GM19035 (cell line): ENCODE data around the gene TPCN2.

Experiments used
- ATAC-seq: cut with Tn5 transposase; IDR thresholded peaks from one replicate; pipeline ENCODE4 v1.9.1; 2021; ENCODE audit not compliant: unreplicated experiment

TPCN2 gene

DNA sequence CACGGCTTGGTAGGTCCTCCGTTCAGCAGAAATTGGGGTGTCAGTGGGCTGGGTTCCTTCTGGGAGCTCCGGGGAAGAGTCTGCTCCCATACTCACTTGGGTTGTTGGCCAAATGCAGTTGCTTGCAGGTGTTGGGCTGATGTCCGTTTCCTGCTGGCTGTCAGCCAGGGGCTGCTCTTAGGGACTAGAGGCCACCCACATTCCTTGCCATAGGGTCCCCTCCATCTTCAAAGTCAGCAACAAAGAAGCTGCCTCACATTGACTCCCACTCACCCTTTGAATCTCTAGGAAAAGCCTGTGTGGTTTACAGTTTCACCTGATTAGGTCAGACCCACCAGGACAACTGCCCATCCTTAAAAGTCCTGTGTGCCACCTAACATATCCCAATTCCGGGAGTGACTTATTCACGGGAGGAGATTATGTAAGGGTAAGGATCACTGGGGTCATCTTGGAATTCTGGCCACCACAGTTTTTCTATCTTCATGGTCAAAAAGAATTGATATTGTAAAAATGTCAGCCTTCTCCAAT is 43.0 kb downstream of the TPCN2 start:
- ATAC-seq: no peak

- no peak for ATAC-seq
These were observed 43.5 kb downstream of the TPCN2 start for GRCh38 chr11:69092263-69092662.

DNA sequence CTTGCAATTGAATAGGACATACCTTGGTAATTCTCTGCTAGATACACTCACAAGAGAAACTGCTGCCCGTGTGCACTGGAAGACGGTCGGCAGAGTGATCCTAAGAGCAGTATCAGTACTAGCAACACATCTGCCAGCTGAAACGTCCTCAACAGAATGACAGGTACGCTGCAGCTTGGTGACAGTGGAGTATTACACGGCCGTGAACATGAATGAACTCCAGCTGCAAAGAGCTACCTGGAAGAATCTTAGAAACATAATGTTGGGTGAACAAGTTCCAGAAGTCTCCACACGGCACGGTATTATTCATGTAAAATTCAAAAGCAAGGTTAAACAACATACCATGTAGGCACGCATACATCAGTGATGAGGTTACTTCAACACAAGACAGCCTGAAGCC is 44.4 kb downstream of the TPCN2 start:
- ATAC-seq: no peak

GRCh38 chr11:69094111-69094914 is 45.6 kb downstream of the TPCN2 start:
- ATAC-seq: no peak

DNA sequence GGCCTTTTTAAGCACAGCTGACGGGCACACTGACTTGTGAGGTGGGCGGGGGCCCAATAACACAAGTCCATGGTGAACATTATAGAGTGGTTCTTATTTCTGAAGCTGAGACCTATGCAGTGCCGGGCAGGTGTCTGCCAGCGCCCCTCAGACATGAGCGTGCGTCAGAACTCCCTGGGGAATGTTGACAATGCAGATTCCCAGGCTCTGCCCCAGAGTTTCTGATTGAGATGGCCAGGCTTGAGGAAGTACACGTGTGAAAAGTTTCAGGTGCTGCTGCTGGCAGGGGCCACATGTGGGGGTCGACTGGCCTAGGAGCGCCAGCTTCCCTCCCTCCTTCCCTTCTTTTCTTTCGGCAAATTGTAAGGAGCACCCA is 46.2 kb downstream of the TPCN2 start:
- no peak for ATAC-seq

GRCh38 chr11:69095300-69095699 is 46.6 kb downstream of the TPCN2 start:
- no peak for ATAC-seq

- no peak for ATAC-seq
These were observed 47.7 kb downstream of the TPCN2 start for GRCh38 chr11:69096473-69096872.

- ATAC-seq: no peak
These were observed 48.5 kb downstream of the TPCN2 start for GRCh38 chr11:69097263-69097662.

GRCh38 chr11:69099180-69099579 is 50.4 kb downstream of the TPCN2 start:
- ATAC-seq: no peak

DNA sequence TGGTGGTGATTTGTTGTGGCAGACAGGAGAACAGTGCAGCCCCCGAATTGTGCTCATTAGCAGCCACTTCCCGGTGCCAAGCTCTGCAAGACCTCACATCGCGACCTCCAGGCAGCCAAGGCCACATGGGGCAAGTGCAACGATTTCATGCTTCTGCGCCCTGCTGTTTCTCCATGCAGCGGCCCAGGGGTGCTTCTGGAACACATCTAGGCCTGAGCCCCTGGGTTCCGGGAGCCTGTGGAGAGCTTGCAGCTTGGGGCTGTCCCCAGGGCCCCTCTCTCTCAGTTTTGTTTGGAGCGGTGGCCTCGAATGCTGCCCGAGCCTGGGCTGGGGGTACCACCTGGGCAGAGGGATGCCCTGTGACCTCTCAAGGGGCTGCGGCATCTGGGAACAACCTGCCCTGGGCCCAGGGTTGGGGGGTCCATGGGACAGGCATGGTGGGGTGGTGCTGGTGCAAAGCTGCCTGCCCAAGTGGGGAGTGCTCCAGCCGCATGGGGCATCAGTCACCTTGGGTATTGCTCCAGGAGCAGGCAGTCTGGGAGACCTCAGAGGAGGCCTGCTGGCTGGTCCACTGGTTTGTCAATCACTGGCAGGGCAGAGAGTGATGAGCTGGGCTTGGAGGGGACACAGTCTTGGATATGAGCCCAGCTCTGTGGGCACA is 51.9 kb downstream of the TPCN2 start:
- no peak for ATAC-seq

- ATAC-seq: no peak
These were observed 52.5 kb downstream of the TPCN2 start for GRCh38 chr11:69101115-69101791.

- no peak for ATAC-seq
These were observed 53.3 kb downstream of the TPCN2 start for GRCh38 chr11:69101792-69102695.

GRCh38 chr11:69102732-69103615 is 54.2 kb downstream of the TPCN2 start:
- no peak for ATAC-seq

- ATAC-seq: no peak
These were observed 55.6 kb downstream of the TPCN2 start for GRCh38 chr11:69104212-69104855.

- no peak for ATAC-seq
These were observed 56.2 kb downstream of the TPCN2 start for GRCh38 chr11:69104856-69105395.

DNA sequence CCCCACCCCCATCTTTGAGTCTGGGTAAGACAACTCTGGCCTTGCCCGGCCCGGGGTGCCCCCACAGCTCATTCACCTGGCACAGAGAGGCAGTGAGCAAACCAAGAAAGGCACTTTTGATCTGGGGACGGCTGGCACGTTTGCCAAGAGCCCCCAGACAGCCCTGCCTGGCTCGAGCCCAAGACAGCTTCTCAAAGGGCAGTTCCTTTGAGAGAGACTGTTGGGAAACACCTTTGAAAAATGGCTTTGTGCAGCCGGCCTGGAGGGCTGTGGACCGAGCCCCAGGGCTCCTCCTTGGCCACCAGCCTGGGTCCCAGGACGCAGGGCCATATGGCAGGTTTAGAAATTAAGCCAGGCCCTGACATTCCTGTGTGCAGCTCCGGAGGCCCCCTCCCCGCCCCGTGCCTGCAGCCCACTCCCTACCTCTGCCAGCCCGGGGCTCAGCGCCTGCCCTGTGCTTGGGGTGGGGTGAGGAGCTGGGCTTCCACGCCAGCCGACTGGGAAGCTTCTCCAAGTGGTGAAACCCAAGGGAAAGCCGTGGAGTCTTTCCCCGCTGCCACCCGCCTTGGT is 56.8 kb downstream of the TPCN2 start:
- ATAC-seq: no peak

GRCh38 chr11:69106031-69106811 is 57.5 kb downstream of the TPCN2 start:
- ATAC-seq: no peak

GRCh38 chr11:69107413-69107812 is 58.7 kb downstream of the TPCN2 start:
- no peak for ATAC-seq
